HG03060 (cell line): ENCODE results near the gene ADAMTS14.
"Not testable (repeated sequence)": the region's sequence is repeated elsewhere in the genome, so short reads cannot be mapped to it uniquely, and the experiment has no call there.

Source experiments
- ATAC-seq: cut with Tn5 transposase; IDR thresholded peaks from one replicate; pipeline ENCODE4 v1.9.1; 2021; ENCODE audit warnings: low read depth, moderate number of reproducible peaks; ENCODE audit not compliant: unreplicated experiment

The ADAMTS14 gene

DNA sequence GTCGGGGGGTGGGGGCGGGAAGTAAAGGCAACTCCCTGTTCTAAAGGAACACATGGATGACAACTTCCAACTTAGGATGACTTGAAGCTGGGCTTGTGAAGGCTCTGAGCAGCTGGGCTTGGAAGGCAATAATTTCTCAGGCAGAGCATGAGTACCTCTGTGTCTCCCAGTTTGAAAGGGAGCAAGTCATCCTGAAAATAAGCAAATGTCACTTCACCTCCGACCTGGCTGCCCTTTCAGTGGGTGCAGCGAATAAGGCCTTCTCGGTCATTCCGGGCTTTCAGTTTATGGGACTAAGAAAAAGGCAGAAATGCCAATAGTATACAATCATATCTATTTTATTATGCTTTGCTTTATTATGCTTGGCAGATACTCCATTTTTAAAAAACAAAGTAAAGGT, 15.3 kb upstream of the ADAMTS14 start:
- ATAC-seq: no peak

DNA sequence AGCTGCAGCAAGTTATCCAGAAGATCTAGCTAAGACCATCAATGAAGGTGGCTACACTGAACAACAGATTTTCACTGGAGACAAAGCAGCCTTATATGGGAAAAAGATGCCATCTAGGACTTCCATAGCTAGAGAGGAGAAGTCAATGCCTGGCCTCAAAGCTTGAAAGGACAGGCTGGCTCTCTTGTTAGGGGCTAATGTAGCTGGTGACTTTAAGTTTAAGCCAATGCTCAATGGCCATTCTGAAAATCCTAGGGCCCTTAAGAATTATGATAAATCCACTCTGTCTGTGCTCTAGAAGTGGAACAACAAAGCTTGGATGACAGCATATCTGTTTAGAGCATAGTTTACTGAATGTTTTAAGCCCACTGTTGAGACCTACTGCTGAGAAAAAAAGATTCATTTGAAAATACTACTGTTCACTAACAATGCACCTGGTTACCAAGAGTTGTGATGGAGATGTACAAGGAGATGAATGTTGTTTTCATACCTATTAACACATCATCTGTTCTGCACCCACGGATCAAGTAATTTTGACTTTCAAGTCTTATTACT, 13.6 kb upstream of the ADAMTS14 start:
- ATAC-seq: no peak

DNA sequence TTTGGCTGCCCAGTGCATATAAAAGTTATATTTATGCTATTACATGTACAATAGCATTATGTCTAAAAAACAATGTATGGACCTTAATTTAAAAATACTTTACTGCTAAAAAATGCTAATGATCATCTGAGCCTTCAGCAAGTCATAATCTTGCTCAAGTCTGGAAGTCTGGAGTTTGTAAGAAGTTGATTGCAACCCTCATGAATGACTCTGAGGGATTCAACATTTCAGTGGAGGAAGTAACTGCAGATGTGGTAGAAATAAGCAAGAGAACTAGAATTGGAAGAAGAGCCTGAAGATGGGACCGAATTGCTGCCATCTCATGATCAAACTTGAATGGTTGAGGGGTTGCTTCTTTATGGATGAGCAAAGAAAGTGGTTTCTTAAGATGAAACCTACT, 13.0 kb upstream of the ADAMTS14 start:
- no peak for ATAC-seq

DNA sequence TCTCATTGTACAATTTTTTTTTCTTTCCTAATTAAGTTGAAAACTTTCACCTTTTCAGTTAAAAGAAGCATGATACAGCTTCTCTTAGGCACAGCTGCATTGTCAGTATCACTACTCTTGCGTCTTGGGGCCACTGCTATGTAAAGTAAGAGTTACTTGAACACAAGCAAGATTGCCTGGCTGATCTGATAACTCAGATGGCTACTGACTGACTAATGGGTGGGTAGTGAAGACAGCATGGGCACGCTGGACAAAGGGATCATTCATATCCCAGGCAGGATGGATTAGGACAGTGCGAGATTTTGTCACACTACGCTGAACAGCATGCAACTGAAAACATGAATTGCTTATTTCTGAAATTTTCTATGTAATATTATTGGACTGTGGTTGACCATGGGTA, 11.6 kb upstream of the ADAMTS14 start:
- ATAC-seq: no peak

DNA sequence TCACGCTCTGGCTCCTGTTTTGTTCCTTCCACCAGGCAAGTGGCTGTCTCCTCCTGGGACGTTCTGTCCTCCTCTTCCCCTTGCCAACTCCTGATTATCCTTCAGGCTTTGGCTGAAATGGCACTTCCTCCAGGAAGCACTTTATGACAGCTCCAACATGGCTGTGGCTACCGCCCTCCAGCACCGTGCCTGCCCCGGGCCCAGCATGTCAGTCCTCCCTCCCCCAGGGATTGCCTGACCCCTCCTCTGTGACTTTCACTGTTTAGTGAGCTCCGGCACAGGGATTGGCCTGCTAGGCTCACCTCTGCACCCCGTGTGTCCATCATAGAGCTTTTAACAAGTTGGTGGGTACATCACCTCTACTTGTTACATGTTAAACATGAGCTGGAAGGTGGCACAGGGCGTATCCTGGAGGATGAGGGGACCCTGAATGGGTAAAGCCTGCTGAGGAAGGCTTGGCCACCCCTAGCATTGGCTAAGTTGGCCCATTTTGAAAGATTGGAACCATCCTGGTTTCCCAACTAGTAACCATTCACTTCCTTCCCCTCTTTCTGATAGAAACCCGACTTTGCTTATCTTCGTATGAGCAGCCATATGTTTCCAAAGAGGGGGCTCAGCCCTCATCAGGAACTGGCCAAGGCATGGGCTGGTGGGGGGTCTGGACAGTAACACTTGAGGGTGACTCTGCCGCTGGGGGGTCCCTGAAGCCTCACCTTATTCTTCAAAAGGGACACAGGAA, 10.5 kb upstream of the ADAMTS14 start:
- no peak for ATAC-seq

DNA sequence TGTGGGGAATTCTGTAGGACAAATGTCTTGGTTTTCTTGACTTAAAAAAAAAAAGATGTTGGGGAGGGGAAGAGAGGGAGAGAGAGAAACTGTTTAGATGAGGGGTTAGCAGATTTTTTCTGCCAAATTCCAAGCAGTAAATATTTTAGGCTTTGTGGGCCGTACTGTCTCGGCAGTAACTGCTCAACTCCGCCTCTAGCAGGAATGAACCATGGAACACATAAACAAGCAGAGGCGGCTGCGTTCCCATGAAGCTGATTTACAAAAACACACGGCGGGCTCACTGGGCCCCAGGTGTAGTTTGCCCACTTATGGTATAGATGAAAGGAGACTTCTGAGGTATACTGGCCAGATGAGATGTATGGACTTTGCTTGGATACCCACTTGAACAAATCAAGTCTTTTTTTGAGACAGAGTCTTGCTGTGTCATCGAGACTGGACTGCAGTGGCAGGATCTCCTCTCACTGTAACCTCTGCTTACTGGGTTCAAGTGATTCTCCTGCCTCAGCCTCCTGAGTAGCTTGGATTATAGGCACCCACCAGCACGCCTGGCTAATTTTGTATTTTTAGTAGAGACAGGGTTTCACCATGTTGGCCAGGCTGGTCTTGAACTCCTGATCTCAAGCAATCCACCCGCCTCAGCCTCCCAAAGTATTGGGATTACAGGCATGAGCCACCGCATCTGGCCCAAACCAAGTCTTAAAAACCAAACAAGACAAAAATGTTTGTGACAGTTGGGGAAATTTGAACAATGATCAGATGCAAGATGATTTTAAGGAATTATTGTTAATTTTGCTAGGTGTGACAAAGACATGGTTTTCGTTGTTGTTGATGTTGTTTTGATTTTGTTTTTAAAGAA, 9.7 kb upstream of the ADAMTS14 start:
- ATAC-seq: no peak

DNA sequence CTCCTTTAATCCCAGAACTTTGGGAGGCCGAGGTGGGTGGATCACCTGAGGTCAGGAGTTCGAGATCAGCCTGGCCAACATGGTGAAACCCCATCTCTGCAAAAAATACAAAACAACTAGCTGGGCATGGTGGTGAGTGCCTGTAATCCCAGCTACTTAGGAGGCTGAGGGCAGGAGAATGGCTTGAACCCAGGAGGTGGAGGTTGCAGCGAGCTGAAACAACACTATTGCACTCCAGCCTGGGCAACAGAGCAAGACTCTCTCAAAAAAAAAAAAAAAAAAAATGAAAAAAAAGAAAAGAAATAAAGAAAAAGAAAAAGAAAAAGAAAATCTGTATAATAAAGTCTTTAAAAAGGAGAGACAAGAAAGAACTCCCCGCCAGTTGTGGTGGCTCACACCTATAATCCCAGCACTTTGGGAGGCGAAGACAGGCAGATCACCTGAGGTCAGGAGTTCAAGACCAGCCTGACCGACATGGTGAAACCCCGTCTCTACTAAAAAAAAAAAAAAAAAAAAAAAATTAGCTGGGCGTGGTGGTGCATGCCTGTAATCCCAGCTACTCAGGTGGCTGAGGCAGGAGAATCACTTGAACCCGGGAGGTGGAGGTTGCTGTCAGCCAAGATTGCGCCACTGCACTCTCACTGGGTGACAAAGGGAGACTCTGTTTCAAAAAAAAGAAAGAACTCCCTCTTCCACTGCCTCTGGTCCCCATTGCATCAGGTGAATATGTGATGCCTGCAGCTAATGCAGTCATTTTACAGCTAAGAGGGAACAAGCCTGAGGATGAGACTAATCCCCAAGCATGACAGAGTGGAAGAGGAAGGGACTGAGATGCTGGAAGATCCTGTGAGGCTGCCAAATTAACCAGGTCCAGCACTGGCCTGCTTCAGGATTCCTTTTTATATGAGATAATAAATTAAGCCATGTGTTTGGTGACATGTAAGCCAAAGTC, 8.6 kb upstream of the ADAMTS14 start:
- ATAC-seq: not testable (repeated sequence)

DNA sequence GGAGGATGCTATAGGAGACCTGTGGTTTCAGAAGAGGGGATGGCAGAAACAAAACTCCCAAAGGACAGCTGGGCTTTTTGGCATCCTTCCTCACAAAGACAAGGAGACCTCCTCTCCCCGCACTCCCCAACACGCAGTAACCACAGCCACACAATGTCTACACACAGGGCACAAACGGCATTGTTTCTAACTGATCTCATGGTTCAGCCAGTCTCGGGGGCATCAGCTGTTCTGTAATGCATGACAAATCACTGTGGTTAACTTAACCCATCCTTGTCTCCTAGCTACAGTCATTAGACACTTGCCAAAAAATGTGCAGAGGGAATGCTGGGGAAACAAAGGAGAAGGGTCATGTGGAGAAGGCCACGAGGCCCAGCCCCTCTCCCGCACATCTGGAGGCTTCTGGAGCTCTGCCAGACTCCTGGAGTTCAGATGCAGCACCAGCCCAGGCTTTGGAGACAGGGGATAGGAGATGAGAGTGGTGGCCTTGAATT, 7.6 kb upstream of the ADAMTS14 start:
- ATAC-seq: no peak

DNA sequence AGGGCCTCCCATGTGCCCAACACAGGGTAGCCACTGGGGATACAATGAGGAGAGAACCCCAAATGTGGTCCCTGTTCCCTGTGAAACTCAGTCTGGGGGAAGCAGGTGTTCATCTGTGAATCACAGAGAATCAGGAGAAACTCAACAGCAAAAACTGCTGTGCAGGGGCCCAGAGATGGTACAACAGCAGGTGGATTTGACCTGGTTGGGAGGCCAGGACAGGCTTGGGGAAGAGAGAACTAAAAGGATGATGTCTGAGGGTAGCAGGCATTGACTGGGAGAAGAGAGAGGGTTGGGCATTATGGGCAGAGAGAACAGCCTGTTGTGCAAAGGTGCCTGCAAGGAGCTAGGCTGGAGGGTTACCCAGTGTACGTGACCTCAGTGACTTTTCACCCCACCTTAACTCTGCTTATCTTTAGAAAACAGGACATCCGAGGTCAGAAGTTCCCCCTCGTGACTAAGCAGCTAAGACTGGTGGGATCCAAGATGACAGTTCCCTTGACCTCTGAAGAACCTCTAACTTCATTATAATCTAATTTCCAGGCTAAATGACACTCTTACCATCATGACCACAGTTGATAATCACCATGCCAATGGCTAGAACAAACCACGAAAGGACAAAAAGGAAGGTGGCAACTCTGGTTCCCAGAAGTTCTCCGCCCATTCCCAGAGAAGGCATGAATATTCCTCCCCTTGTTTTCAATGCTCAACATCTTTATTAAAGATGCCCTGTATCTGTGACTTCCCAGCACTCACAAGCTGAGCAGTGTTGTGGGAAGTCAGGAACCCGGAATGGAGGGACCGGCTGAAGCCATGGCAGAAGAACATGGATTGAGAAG, 5.1 kb upstream of the ADAMTS14 start:
- no peak for ATAC-seq

DNA sequence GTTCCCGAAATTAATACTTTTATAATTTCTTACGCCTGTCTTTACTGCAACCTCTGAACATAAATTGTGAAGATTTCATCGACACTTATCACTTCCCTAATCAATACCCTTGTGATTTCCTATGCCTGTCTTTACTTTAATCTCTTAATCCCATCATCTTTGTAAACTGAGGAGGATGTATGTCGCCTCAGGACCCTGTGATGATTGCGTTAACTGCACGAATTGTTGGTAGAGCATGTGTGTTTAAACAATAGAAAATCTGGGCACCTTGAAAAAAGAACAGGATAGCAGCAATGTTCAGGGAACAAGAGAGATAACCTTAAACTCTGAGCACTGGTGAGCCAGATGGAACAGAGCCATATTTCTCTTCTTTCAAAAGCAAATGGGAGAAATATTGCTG, 4.5 kb upstream of the ADAMTS14 start:
- not testable (repeated sequence) for ATAC-seq

DNA sequence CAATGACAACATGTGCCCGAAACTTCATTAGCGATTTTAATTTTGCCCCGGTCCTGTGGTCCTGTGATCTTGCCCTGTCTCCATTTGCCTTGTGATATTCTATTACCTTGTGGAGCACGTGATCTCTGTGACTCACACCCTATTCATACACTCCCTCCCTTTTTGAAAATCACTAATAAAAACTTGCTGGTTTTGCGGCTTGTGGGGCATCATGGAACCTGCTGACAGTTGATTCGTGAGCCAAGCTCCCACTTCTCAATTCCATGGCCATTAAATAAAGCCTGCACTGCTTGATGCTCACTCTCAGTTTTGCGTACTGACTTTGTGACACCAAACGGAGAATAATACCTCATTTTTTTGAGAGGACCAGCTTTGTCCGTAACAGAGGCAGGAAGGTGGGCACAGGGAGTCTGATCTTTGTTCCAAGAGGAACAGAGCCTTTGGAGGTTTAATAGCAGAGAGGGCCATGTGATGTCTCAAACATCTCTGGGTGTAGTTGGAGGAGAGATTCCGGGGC, 3.8 kb upstream of the ADAMTS14 start:
- no peak for ATAC-seq

DNA sequence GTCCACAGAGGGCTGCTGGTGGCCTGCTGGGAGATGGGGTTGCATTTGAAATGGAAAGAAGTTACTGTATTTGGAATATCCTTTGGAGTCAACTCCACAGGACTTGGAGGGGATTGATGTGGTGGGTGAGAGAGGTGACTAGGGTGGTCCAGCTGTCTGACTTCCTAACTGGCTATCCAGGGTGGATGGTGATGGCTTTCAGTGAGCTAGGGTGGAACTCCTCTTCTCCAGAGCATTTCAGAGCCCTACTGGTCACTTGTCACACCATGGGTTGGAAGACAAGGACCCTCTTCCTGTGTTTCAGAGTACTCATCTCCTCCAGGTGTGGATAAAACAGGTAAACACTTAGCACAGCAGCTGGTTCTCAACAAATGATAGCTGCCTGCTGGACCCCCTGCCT, 3.3 kb upstream of the ADAMTS14 start:
- no peak for ATAC-seq

DNA sequence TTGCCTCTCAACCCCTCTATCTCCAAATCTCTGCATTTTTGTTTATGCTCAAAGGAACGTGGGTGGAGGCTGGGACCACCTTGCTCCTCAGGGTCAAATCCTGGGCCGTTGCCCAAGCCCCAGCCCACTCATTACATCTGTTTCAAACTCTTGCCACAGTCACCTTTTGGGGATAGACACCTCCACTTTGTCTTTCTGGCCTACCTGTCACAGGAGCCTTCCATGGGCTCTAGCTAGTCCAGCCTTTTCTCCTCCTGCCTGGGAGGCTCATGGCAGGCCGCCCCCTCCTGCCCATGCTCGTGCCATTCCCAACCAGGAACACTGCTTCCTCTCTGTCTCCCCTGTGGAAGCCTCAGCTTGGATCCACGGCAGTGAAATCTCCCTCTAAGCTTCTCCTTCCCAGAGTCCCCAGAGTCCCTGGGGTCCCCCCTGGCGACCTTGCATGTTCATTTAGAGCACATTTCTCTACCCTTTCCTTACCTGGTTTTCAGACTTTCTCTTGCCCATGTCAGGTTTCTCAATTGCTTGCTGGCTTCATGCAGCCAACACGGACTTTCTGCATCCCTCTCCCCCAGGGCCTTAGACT, 2.5 kb upstream of the ADAMTS14 start:
- ATAC-seq: no peak

DNA sequence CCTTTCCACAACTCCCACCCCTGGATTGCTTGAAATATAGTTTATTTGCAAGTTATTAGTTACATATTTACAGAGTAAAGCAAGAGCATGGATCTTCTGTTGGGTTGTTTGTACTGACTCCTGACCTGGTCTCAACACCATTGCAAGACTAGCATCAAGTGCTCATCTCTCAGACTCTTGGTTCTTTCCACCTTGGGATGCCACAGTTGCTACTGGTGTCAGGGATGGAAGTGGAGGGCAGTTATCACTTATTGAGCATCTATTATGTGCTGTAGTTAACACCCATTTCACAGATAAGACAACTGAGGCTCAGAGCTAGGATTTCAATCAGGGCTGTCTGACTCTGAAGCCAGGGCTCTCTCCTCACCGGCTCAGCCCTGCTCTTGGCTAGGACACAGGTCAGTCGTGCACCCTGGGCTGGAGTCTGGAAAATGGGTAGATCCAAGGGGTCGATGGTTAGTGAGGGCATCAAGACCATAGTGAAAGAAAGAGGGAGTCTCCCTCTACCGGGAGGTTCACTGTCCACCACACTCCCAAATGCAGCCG, 614 bp upstream of the ADAMTS14 start:
- ATAC-seq: no peak

DNA sequence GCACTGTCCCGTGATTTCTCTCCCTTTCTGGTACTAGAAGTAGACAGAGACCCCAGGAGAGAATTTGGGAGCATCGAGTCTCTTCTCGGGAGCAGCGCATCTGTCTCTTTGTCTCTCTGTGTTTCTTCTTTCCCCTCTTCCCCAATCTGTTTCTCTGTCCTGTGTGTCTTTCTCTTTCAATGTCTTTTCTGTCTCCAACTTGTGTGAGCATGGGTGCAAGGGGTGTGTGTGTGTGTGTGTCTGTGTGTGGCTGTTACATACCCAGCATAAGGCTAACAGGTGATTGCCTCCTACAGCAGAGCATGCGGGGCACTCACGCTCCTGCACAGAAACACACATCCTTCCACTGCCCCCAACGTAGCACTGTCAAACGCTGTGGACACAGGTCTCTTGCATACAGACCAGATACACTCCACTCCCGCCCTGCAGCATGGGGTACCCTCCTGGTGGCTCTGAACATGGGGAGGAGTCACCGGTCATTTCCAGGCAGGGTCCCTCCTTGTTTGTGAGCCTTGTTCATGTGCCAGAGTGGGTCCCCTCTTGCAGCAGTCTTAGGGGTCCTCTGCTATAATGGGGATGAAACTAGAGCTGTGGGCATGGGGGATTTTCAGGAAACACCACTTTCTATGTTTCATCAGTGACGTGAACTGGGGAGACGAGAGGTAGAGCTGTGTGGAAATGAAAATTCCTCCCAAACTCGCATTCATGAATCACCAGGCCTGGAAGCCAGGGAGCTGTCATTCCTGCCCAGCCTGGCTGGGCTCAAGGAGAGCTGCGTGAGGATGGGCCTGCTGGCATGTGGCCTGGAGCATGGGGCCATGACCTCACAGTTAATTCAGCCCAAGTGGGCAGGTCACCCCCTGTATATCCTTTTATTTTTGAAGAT, 980 bp downstream of the ADAMTS14 start:
- ATAC-seq: no peak

DNA sequence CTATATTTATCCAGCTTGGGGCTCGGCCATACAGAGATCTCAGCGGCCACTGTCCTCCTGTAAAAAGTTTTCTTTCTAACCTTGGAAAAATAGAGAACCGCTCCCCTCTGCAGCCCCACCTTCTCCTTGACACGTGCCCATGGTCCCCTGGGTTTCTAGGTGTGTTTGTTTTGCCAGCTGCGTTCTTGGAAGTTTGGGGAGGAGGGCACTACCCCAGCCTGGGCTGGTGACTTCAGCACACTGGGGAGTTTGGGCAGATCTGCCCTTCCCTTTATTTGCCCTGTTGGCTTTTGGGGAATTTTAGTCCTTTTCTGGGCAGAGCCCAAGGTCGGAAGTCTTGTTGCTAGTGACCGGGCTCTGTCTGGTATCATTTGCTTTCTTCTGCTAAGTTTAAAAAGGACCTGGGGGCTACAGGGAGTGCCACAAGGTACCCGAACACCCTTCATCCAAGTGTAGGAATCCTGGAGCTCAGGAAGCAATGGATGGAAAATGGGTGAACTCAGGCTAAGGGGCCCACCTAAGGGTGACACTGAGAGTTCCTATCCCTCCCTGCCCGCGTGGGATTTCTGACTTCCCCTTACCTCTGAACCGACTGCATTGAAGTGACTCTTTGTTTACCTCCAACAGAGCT, 1.7 kb downstream of the ADAMTS14 start:
- ATAC-seq: no peak
